Uterus (tissue), 2 donors: ENCODE measurements around the gene ADARB2.

Source experiments
- POLR2A ChIP-seq, 2 donors: fragments of 450-650 bp; IDR thresholded peaks; one replicate each; pipeline ENCODE4 v1.6.1; 2016; ENCODE audit warnings: antibody characterized with exemption in 2 of 2, mild to moderate bottlenecking in 1 of 2, moderate library complexity in 1 of 2
- TF ChIP-seq, protein P1 (sequence below), 4 experiments: fragments of 200-600 bp in 2 of 4; fragments of 450-650 bp in 2 of 4; sonication (generic) in 2 of 4; IDR thresholded peaks; one replicate each; pipeline ENCODE4 v1.5.1; 2016 to 2019; ENCODE audit warnings: antibody characterized with exemption in 4 of 4, mild to moderate bottlenecking in 2 of 4, moderate library complexity in 1 of 4

GRCh38 chr10:1641402-1641801 lies 95.9 kb downstream of the ADARB2 start:
- TF ChIP-seq, protein P1, sequence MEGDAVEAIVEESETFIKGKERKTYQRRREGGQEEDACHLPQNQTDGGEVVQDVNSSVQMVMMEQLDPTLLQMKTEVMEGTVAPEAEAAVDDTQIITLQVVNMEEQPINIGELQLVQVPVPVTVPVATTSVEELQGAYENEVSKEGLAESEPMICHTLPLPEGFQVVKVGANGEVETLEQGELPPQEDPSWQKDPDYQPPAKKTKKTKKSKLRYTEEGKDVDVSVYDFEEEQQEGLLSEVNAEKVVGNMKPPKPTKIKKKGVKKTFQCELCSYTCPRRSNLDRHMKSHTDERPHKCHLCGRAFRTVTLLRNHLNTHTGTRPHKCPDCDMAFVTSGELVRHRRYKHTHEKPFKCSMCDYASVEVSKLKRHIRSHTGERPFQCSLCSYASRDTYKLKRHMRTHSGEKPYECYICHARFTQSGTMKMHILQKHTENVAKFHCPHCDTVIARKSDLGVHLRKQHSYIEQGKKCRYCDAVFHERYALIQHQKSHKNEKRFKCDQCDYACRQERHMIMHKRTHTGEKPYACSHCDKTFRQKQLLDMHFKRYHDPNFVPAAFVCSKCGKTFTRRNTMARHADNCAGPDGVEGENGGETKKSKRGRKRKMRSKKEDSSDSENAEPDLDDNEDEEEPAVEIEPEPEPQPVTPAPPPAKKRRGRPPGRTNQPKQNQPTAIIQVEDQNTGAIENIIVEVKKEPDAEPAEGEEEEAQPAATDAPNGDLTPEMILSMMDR (IDR thresholded peaks at IDR 0.05) = no peak
- TF ChIP-seq POLR2A (IDR thresholded peaks at IDR 0.05) = no peak
